NCI-H146 treated with DMSO at 0.1 percent for 48 hours (cell line): ENCODE results near the gene PGAP3.

ENCODE experiments used
- DNase-seq: peaks from one replicate; lab custom pipeline; 2025; ENCODE audit not compliant: unreplicated experiment; lab: John Stamatoyannopoulos, UW

PGAP3 gene

DNA sequence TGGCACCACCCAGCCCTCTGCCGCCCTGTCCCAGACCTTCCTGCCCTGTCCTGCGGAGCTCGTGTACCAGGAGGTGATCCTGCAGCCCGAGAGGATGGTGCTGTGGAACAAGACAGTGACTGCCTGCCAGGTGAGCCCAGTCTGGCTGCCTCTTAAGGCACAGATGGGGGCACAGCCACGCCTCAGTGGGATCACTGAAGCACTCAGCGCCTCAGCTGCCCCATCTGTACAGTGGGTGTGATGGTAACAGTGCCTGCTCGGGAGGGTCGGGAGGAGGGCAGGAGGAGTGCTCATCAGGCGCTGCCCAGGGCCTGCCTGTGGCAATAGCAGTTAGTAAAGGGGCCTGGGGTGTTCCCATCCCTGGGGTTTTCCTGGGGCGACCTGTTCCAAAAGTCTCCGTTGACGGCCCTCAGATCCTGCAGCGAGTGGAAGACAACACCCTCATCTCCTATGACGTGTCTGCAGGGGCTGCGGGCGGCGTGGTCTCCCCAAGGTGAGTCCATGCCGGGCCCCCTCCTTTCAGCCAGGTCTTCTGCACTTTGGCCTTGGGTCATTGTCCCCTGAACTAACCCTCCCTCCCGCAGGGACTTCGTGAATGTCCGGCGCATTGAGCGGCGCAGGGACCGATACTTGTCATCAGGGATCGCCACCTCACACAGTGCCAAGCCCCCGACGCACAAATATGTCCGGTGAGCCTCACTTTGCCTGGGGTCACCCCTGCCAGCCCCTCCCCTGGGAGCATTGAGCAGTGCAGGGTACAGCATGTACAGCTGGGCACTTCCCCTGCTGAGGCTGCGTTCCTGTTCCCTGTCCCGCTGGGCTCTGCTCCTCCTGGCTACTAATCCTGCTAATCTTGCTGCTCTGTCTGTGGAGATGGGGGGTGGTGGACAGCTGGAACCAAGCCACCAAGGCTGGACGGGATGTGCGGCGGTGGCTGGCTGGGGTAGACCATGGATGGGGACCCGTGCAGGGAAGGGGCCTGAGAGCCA, 27.2 kb downstream of the PGAP3 start:
- DNase-seq, result no peak

DNA sequence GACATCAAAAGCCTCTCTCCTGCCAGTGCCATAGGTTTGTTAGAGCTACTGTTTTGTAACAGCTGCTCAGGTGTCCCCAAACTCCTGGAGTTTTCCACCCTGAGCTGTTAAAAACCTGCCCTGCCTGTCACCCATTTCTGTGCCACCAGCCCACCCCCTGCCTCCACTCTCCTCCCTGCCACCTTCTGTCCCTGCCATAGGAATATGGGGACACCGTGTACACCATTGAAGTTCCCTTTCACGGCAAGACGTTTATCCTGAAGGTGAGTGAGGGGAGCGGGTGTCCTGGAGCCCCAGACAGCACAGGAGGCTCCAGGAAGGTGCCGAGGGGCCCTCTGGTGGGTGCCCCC, 27.9 kb downstream of the PGAP3 start:
- DNase-seq, result no peak

DNA sequence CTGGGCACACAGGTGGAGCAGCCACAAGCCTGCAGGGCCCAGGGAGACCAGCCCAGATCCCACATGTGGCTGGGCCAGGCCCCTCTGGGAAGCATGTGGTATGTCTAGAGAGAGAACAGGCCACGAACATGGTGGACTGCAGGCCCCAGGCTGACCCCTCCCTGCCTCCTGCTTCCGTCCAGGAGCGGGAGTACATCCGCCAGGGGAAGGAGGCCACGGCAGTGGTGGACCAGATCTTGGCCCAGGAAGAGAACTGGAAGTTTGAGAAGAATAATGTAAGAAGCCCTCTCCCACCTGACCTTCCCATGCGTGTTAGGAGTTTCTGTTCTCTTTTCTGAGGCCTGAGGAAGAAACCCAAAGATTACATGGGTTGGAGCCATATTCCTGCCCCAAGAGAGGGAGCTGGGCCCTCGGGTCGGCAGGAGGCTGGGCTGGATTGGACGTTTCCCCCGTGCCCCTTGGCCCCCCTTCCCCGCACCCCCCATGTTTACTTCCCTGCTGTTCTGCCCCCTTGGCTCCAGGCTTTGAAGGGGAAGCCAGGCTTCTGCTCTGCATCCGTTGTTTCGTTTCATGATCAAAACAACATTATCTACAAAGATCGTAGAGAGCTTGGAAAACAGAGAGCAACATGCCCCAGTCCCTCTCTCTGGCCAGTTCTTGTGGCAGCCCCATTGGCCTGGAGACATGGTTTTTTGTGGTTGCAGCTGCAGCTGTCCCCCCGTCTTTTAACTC, 28.4 kb downstream of the PGAP3 start:
- no peak for DNase-seq

DNA sequence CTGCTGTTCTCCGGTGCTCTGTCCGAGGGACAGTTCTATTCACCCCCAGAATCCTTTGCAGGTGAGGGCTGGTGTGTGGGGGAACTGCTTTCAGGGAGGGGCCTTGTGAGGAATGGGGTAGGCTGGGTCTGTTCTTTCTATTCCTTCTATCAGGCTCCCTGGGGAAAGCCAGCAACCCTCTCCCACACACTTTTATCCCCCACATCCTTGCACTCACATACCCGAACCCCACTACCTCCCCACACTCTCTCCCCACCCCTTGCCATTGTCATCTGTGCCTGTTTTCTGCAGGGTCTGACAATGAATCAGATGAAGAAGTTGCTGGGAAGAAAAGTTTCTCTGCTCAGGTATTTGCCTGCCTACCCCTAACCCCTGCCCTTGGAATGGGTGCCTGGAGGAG, 29.1 kb downstream of the PGAP3 start:
- no peak for DNase-seq

DNA sequence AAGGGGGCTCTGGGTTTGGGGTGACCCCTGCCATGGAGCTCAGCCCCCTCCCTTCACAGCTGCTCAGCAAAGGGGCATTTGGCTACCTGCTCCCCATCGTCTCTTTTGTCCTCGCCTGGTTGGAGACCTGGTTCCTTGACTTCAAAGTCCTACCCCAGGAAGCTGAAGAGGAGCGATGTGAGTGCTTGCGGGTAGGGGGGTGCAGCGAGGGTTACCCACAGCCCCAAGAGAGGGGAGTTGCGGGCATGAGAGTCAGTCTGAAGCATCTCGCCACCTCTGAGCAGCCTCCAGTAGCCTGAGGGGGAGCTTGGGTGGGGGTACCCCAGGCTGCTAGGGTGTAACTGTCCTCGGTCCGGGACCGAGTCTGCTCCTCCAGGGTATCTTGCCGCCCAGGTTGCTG, 29.5 kb downstream of the PGAP3 start:
- no peak for DNase-seq

DNA sequence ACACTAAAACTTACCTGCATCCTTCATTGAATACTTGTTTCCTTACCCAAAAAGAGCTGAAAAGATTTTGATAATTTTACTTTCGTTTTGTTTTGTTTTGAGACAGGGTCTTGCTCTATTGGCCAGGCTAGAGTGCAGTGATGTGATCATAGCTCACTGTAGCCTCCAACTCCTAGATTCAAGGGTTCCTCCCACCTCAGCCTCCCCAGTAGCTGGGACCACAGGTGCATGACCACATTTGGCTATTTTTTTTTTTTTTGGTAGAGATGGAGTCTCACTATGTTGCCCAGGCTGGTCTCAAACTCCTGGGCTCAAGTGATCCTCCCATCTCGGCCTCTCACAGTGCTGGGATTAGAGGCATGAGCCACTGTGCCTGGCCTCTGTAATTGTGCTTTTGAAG, 32.8 kb downstream of the PGAP3 start:
- DNase-seq, result no peak

DNA sequence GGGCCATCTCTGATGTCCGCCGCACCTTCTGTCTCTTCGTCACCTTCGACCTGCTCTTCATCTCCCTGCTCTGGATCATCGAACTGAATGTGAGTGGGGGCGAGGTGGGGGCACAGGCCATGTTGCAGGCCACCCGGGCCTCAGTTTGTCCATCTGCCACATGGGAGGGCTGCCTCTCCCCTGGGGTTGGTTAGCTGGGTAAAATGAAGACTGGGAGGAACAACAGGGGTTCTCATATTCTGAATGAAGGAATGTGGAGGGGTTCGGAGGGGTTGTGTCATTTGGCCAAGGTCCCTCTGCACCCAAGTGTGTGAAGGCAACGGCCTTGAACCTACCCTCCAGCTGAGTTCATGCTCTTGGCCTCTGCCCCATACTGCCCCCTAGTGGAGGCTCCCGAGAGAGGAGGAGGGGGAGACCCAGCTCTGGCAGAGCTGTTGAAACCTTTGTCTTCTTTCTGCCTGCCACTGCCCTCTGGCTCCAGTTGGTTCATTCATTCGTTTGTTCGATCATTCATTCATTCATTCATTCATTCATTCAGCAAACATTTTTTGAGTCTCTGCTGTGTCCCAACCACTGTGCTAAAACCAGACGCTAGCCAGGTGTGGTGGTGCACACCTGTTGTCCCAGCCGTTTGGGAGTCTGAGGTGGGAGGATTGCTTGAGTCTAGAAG, 34.1 kb downstream of the PGAP3 start:
- DNase-seq, result no peak

DNA sequence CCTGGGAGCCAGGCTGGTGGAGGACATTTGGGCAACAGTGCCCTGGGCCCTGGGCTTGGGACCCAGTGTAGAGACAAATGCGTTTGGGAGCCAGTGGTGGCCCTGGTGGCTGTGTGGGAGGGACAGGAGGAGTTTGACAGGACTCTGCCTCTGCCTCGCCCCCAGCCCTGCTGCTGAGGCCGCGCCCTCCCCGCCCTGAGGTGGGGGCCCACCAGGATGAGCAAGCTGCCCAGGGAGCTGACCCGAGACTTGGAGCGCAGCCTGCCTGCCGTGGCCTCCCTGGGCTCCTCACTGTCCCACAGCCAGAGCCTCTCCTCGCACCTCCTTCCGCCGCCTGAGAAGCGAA, 34.6 kb downstream of the PGAP3 start:
- DNase-seq, result no peak

DNA sequence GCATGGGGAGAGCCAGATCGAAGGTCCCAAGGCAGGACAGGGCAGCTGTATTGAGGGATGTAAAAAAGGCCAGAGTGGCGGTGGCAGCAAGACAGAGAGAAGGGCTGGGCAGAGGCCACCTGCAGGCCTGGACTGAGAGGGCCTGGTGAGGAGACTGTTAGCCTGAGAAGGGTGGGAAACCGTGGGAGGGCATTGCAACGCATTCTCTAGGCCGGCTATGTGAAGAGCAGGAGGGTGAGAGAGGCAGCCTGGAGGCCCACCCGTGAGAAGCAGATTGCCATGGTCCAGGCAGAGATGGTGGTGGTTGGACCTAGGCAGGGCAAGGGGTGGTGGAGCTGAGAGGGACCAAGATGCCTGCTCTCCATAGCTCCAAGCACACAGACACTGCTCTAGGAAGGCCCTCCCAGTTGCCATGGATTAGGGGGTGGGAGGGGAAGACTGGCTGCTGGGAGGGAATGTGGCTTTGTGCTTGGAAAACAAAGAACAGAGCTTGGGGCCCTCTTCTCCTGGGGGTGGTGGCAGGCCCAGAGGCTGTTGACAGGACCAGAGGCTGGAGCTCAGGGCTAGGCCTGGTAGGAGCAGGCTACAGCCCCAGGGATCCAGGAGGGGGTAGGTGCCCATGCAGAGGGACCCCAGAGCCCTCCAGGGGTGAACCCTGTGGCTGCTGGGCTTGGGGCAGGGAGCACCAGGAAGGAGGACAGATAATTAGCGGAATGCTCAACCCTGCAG, 35.1 kb downstream of the PGAP3 start:
- no peak for DNase-seq

DNA sequence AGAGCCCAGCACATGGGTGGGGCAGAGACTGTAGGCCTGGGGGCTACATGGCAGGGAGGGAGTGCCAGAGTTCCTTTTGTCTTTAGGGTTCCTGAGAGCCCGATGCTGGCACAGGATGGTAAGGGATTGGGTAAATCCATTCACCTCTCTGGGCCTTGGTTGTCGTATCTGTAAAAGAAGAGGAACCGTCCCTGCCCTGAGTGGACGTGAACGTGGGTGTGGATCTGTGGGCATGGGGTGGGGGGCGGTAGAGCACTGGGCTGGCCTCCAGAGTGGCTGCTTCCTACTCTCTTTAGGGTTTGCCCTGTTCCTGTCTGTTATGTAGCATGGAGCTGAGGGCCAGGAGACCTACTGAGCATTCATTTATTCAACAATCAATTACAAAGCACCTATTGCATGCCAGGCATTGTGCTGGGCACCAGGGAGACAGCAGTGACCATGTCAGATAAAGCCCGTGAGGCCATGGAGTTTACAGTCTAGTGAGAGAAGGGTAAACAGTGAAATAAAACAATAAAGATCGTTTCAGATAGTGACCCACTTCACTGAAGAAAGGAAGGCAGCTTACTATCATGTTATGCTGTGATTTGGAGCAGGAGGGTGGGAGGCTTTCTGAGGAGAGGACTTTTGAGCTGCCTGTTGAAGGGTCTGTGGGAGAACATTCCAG, 35.8 kb downstream of the PGAP3 start:
- no peak for DNase-seq

DNA sequence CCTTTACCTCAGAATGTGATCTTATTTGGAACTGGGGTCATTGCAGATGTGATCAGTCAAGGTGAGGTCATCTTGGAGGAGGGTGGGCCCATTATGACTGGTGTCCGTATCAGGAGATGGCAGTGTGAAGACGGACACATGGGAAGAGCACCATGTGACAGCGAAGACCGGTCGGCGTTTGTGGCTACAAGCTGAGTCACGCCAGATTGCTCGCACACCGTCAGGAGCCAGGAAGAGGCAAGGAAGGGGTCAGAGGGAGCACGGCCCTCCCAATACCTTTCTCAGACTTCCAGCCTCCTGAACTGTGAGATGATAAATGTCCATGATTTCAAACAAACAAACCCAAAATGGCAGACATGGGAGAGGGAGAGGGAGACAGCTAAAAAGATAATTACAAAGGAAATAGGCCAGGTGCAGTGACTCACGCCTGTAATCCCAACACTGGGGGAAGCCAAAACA, 37.7 kb downstream of the PGAP3 start:
- peak; percentile 18 for DNase-seq

DNA sequence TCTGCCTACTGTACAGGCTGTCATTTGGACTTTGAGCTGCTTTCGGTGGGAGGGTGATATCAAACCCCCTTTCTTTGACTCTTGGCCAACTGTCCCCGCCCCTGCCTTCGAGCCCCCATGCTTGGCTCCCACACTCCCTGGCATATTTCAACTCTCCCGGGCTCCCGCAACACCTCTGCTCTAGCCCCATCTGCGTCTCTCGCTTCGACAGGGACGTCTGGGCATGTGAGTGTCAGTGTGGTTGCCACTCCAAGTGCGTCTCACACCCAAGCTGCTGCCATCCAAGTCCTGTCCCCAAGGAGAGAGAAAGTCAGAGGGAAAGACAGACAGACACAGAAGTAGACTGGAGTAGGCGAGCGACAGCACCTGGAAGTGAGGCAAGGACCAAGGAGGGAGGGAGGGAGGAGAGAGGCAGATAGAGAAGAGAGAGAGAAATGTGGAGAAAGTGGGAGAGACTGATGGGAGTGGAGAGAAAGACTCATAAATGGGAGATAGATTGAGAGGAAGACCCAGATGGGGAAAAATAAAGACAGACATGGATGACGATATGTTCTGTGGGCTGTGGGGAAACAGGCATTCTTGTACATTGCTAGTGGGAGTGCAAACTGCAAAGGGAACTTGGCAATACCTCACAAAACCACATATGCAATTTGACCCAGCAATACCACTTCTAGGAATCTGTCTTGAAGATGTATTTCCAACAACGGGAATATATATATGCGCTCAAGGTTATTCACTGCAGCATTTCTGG, 39.1 kb downstream of the PGAP3 start:
- no peak for DNase-seq

DNA sequence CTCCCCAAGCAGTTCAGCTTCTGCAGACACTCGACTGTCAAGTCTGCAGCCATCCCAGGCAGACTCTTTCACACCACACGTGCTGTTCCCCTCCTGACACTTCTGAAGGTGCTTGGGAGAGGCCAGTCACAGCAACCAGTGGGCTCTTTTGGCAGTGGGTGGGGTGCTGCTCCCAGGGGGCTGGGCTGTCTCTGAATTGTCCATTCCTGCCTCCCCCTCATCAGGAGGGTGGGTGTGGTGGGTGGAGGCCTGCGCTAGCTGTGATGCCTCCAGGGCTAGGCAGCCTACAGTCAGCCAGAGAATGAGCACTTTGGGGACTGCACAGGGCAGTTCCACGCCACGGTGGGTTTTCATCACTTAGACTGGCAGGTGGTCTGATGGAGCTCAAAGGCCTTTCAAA, 40.6 kb downstream of the PGAP3 start:
- DNase-seq, result no peak

DNA sequence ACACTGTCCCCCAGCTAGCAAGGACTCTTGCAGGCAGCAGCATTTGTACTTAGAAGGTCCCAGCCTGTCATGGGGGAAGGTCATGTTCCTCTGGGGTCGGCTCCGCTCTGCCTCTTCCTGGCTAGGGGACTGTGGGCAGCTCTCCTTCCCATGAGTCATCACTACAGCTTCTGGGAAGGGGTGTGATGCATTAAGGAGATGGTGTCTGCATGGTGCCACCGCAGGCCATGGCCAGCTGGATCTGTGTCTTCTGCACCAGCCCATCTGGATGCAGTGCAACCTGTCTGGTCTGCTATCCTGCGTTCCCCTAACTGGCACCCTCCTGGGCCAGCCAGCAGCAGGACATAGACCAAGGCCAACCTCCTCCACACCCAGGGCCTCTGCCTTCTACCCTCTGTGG, 44.6 kb downstream of the PGAP3 start:
- DNase-seq, result no peak

DNA sequence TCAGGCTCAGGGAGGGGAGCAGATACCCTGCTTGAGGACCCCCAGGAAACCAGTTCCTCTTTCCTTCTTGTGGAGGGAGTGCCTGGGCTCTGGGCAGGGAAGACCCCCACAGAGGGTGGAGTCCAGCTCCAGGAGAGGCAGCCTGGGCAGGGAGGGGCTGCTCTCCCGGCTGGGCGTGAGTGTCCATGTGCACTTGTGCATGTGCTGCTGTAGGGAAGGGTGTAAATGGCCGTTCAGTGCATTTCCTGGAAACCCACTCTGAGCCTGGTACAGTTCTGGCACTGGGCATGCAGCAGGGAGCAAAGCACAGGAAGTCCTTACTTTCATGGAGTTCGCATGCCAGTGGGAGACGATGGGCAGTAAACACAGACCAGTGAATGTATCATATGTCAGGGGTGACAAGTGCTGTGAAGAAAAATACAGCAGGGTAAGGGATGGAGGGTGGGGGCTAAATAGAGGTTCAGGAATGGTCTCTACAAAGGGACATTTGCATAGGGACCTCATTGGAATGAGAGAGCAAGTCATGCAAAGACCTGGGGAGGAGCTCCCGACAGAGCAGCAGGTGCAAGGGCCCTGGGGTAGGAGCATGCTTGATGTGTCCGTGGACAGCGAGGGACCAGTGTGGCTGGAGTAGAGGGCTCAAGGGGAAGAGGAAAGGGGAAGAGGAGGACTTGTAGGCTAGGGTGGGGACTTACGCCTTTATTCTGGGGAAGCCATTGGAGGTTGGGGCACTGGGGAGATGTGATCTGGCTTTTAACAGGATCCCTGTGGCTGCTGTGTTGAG, 45.4 kb downstream of the PGAP3 start:
- DNase-seq, result no peak

DNA sequence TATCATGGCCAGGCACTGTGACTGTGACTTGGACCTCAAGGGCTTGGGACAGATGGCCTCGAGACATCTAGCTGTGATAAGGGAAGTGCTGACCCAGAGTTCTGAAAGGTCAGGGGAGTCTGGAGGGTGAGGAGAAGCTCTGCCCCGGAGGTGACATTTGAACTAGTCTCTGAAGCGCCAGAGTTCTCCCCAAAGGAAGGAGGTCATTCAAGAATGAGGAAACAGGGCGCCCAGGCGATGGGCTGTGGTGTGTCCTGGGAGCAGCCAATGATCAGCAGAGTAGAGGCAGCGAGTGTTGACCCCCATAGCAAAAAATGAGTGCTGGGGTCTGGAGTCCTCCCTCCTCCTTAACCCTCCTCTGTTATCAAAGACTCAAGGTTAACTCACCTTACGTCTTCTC, 46.0 kb downstream of the PGAP3 start:
- DNase-seq, result no peak

DNA sequence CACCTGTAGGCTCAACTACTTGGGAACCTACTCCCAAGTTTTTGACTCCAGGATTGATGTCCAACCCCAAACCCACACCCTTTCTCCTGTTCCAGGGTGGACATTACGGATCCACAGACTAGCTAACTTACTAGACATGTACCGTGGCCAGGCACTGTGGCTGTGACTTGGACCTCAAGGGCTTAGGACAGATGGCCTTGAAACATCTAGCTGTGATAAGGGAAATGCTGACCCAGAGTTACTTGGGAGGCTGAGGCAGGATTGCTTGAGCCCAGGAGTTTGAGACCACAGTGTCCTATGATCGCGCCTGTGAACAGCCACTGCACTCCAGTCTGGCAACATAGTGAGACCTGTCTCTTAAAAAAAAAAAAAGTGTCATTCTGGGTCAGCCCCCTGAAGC, 46.8 kb downstream of the PGAP3 start:
- no peak for DNase-seq

DNA sequence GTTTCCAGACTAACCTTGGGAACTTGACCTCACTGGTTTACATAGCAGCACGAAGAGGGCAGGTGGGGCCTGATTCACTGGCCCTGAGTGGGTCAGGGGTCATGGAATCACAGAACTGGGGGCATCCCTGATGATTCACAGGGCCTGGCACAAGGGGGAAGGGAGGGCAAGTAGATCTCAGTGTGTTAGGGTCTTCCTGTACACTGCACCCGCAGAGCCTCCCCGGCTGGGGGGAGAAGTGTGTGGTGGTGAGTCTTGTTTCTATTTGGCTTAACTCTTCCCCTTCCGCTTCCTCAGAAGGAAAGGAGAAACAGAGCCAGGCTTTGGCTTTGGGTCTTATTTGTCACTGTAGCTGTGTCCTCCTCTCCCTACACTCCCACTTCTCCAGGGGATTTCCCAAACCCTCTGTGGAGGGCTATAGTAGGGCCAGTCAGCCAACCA, 47.2 kb downstream of the PGAP3 start:
- DNase-seq, result no peak
